ENCODE data around the gene RIN2.
"Not testable (repeated sequence)": the region's sequence is repeated elsewhere in the genome, so short reads cannot be mapped to it uniquely, and the experiment has no call there.

The RIN2 gene

DNA sequence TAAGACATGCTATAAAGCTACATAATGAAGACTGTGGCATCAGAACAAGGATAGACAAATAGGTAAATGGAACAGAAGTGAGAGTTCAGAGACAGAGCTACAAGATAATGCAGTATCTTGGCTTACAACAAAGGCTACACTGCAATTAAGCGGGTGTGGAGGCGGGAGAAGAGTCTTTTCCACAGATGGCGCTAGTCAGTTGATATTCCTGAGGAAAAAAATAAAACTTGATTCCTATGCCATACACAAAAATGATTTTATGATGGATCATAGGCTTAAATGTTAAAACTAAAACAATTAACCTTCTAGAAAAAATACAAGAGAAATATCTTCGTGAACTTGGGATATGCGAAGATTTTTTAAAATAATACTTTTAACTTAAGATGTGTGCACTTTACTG is 31.0 kb downstream of the RIN2 start:
- no peak for DNase-seq

DNA sequence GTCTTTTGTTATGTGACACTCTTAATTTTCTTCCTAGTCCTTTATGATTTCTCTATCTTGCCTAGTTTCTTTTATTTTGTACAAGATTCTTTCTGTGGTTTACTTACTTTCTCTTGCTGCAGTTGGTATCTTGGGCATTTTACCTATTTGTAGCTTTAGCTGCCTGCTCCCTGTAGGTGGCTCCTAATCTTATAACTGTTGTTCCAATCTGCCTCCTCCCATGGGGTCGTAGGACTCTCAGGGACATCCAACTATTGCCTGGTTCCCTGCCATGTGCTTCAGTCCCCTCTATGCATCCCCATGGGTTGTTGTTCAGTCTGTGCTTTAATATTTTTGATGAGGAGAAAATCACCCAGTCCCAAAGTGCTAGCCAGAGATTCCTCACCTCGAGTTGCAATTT is 31.4 kb downstream of the RIN2 start:
- DNase-seq = no peak

DNA sequence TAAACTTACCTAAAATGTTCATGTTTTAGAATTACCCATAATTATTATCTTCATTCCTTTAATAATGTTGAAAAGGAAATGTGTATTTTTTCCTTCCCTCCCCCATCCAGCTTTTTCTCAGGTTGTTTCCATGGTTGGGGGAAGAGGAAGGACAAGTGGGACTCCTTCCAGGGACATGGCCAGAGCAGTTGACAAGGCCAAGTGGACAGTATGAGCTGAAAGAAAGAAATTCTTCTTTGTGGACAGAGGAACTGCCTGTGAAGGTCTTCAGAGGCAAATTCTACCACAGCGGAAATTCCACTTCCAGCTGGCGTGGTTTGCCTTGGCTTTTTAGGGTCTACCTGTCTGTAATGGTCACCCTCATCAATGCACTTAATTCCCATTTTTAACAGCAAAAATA is 33.8 kb downstream of the RIN2 start:
- no peak for DNase-seq

DNA sequence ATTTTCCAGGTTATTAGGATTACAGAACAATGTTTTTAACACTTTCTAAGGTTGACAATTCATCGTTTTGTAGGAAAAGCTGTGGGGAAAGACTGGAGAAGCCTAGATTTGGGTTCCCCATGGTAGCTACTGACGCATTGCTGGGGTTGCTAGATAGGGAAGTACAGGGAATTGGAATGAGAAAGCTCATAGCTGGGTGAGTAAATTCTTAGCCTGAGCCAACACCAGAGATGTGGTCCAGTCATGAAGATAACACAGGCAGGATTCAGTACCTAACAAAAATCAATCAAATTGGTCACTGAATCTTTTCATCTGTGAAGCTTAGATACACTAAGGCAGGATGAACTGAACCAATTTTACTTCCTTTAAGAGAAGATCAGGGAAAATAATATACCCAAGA is 35.7 kb downstream of the RIN2 start:
- no peak for DNase-seq

DNA sequence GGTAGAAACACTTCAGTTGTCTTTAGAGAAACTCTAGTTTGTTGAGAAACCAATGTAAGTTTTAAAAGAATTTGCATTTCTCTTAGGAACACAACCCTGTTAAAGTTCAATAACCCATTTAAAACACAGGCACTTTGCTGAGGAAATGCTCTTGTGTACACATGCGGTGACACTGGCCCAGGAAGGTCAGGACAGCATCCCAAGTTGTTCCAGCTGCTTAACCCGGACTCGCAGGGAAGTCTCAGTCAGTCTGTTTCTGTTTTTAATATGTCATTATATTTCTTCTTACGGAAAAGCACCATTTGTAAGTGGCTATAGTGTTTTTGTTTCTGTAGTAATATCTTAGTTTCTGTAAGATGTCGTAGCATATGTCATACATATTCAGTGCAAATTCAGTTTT is 36.9 kb downstream of the RIN2 start:
- no peak for DNase-seq

DNA sequence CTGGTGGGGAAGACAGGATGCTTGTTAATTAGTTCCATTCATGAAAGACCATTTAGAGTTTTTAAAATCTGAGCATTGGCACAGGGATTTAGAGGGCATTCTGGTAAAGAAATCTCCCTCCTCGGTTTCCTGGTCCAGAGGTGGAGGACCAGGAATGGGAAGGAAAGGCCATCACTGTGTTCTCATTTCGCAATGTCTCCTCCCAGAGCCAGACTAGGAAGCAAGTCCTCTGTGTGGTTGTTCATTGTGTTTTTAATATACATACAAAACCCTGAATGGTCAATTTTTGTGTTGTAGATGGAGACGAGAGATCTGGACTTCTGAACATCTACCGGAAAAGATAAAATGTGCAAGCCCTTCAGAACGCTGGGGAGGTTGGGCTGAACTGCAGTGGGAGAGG is 41.3 kb downstream of the RIN2 start:
- DNase-seq = no peak

DNA sequence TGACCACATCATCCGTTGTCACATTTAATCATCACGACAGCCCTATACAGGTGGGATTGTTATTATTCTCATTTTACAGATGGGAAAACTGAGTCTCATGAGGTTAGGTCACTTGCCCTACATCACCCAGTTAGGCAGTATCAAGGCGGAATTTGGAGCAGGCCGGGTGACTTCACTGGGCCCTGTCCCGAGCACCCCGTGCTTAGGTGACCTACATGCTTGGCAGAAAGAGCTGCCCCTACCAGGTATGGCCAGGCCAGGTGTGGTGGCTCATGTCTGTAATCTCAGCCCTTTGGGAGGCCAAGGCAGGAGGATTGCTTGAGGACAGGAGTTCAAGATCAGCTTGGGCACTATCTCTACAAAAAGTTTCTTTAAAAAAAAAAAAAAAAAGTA is 44.0 kb downstream of the RIN2 start:
- no peak for DNase-seq

DNA sequence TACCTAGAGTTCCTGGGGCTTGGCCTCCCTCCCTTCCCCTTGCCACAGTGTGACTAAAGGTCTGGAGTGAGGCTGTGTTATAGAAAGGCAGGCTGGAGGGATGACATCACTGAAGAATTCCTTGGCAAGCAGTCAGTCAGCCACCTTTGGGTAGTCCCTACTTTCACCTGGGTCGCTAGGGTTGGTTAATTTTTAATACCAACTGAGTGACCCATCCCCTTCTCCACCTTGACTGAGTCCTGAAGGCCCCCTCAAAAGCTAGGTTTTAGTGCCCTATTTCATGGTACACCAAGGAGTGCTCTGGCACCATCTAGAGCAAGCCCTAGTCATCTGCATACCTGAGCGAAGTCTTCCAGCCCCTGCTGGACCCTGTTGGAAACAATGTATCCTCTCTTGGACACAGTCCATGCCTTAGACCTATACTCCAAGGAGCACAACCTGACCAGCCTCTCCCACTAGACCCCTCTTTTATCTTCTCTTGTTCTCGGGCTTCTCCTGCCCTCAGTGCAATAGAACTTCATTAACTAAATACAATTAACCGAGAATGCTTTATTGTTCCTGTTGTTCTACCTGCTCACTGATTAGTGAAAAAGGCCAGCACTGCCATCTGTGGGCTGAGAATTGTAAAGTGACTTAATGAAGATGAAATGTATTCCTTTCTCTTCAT is 44.6 kb downstream of the RIN2 start:
- peak; percentile 42 for DNase-seq

DNA sequence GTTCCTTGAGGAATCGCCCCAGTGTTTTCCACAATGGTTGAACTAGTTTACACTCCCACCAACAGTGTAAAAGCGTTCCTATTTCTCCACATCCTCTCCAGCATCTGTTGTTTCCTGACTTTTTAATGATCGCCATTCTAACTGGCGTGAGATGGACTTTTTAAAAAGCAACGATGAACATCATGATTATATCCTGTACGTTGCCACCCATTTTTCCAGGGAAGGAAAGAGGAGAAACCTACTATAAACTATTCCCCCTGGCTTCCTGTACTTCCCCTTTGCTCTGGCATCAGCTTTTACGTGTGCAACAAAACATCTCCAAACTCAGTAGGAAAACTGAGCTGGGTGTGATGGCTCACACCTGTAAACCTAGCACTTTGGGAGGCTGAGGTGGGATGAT is 48.2 kb downstream of the RIN2 start:
- not testable (repeated sequence) for DNase-seq

DNA sequence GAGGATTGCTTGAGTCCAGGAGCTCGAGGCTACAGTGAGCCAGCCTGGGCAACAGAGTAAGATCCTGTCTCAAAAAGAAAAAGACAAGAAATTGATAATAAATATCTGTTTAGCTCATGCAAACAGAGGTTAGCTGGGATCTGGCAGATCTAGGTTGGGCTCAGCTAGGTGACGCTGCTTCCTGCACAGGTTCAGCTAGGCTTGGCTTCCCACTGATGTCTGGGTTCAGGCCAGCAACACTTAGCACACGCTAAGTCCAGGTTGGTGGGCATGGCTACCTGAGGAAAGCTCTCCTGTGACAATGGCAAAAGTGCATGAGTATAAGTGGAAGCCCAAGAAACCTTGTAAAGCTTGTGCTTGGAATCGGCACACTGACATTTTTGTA is 48.7 kb downstream of the RIN2 start:
- no peak for DNase-seq

DNA sequence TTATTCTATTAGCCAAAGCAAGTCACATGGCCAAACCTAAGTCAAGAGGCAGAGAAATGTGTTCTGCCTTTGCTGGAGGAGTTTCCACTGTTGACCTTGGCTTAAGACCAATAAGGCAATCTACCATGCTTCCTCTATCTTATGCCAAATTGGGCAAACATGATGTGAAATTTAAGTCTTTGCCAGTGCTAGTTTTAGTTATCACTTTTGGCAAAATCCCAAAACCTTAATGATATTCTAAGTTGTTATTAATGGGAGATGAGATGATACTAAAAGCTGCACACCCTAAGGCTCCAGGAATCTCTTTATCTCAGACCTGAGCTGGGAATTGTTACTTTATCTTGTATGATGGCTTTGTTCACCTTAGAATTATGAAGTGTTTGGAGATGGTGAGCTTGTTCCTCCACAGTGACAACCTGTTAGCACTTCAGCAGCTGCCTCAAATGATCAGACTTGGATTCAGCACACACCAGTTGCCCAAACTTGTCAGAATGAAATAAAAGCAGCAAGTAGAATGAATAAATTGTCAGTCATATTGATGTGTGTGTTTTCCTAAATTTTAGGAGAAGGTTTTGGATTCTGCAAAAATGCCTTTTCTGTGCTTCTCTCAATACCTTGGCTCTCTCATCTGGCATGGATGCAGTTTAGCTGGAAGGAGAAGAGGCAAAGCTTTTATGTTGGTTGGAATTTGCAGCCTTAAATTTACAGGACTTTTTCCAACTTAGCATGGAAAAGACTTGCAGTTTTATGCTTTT is 49.3 kb downstream of the RIN2 start:
- DNase-seq = peak; percentile 37

Data from RPMI8226 (cell line).